Activated B cell treated with CpG ODN at 0.5 μM for 24 hours (primary cell): ENCODE measurements around the gene ZNF521. TPM values are rescaled to one million over a fixed set of nuclear protein-coding genes. Genes with fewer than 3 reads are reported as not detected.

Experiments used
- ATAC-seq: fragments of 200-7000 bp; cut with Tn5 transposase; one replicate; pipeline ENCODE4 v1.10.0; 2021; ENCODE audit warnings: low read depth, mild to moderate bottlenecking, moderate library complexity
- CTCF ChIA-PET: fragments of 350-600 bp; sonication (Branson Sonifier 250); formaldehyde crosslinking; loops from one replicate; lab custom pipeline; 2021; ENCODE audit warnings: antibody characterized with exemption; lab: Charles Lee
- POLR2A ChIA-PET: fragments of 350-600 bp; sonication (Branson Sonifier 250); formaldehyde crosslinking; loops from one replicate; lab custom pipeline; 2021; ENCODE audit warnings: antibody characterized with exemption; lab: Charles Lee
- DNase-seq: peaks from one replicate; pipeline ENCODE4 v3.0.0; 2022
- H3K27ac Mint-ChIP-seq: one replicate; pipeline ENCODE4 v1.8.0; 2020; ENCODE audit warnings: mixed read lengths
- H3K27me3 Mint-ChIP-seq: one replicate; pipeline ENCODE4 v1.8.0; 2021; ENCODE audit warnings: mixed read lengths
- H3K36me3 Mint-ChIP-seq: one replicate; pipeline ENCODE4 v1.8.0; 2021; ENCODE audit warnings: low read depth, mixed read lengths
- H3K4me1 Mint-ChIP-seq: one replicate; pipeline ENCODE4 v1.8.0; 2021; ENCODE audit warnings: mixed read lengths
- H3K4me3 Mint-ChIP-seq: one replicate; pipeline ENCODE4 v1.8.0; 2020; ENCODE audit warnings: mild to moderate bottlenecking, mixed read lengths
- H3K9me3 Mint-ChIP-seq: one replicate; pipeline ENCODE4 v1.8.0; 2020; ENCODE audit warnings: mixed read lengths
- intact Hi-C: fragments of 100-400 bp; cut with micrococcal nuclease; formaldehyde crosslinking; loops from one replicate; pipeline ENCODE4 v1.15.1; 2024
- total RNA-seq: library from RNA; stranded (reverse); gene quantifications from 2 replicates; pipeline ENCODE4 v1.2.3, GENCODE V29; 2022
- TF ChIP-seq, protein P1 (sequence below): fragments of 200-600 bp; IDR thresholded peaks from one replicate; pipeline ENCODE4 v1.8.0; 2022; ENCODE audit warnings: antibody characterized with exemption, mild to moderate bottlenecking

Gene ZNF521
- total RNA-seq, 1 donor from 2014 or later = 0.16 TPM

DNA sequence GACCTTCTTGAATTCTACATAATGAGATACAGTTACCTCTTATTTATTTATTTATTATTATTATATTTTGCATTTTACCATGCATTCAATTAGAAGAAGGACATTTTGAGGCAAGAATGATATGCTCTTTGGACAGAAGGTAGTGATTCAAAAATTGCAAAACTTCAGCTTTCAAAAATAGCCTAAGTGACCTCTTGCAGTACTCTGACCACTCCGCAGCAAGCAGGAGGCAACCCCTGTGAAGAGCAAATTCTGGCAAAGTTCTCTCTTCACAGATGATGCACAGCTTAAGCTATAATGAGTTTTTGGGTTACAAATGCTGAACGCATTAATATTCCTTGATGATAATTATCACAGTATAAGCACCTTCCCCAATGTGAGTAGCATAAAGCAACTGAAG lies 170.0 kb downstream of the ZNF521 start:
- Mint-ChIP-seq H3K27me3 (peaks cover 5% of the 10 kb centered on the region), H3K4me1 (no peaks in the 10 kb centered on the region), H3K4me3 (no peak overlapping the region), H3K36me3 (no peaks in the 10 kb centered on the region), H3K9me3 (no peaks in the 10 kb centered on the region), H3K27ac (no peak overlapping the region)
- DNase-seq (no peak), ATAC-seq (no peak)
- ChIA-PET POLR2A (no interaction called here), CTCF (no interaction called here)
- TF ChIP-seq, protein P1, sequence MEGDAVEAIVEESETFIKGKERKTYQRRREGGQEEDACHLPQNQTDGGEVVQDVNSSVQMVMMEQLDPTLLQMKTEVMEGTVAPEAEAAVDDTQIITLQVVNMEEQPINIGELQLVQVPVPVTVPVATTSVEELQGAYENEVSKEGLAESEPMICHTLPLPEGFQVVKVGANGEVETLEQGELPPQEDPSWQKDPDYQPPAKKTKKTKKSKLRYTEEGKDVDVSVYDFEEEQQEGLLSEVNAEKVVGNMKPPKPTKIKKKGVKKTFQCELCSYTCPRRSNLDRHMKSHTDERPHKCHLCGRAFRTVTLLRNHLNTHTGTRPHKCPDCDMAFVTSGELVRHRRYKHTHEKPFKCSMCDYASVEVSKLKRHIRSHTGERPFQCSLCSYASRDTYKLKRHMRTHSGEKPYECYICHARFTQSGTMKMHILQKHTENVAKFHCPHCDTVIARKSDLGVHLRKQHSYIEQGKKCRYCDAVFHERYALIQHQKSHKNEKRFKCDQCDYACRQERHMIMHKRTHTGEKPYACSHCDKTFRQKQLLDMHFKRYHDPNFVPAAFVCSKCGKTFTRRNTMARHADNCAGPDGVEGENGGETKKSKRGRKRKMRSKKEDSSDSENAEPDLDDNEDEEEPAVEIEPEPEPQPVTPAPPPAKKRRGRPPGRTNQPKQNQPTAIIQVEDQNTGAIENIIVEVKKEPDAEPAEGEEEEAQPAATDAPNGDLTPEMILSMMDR = no peak
- intact Hi-C loops = no loop called here

DNA sequence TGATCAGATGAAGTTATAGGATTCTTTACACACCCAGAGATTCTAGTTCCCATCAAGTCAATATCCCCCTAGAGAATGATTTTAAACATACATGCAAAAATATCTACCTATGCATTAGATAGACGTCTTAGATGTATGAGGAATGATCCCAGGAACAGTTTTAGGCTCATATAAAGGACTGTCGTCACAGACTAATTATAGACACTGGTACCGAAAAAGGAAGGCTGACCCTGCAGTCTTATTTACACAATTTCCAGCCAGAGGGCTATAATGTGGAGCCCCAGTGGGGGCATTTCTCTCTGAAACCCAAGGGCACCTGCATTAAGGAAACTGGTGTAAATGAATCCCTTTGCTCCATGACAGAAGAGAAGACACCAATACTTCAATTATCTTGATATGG lies 170.4 kb downstream of the ZNF521 start:
- H3K9me3 Mint-ChIP-seq = no peaks in the 10 kb centered on the region
- ATAC-seq (no peak), DNase-seq (no peak)
- CTCF ChIA-PET = no interaction called here
- H3K4me3 Mint-ChIP-seq = no peak overlapping the region
- intact Hi-C loops = no loop called here
- no peak overlapping the region for H3K27ac Mint-ChIP-seq
- POLR2A ChIA-PET = no interaction called here
- H3K4me1 Mint-ChIP-seq = no peaks in the 10 kb centered on the region
- TF ChIP-seq, protein P1 = no peak
- peaks cover 5% of the 10 kb centered on the region for H3K27me3 Mint-ChIP-seq
- H3K36me3 Mint-ChIP-seq = no peaks in the 10 kb centered on the region

DNA sequence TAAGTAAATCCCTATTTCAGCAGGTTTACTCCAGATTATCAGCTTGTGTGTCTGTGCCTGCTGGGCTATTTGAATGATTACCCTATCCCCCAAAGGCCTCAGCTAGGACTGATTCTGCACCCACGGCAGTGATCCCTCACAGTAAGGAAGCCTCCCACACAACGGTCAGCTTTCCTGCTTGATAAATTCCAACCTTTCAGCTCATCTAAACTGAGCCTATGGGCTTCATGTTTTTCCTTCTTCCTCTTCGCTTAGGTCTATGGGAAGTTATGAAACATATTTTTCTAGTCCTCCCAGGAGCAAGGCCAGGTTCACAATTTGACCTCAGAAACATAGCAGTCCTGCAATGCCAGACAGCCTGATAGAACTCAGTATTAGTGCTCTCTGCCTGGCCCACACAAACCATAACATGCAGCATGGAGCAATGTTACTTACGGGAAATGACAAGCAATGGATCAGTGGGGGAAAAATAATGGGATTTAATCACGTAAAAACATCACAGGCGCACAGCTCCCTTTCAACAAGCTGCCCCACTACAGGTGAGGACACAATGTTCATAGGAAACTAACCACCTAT lies 170.9 kb downstream of the ZNF521 start:
- CTCF ChIA-PET = no interaction called here
- no peak overlapping the region for H3K4me3 Mint-ChIP-seq
- intact Hi-C loops = no loop called here
- H3K9me3 Mint-ChIP-seq = no peaks in the 10 kb centered on the region
- TF ChIP-seq, protein P1 = no peak
- H3K27me3 Mint-ChIP-seq = peaks cover 5% of the 10 kb centered on the region
- no peak for DNase-seq
- no peak overlapping the region for H3K27ac Mint-ChIP-seq
- no peaks in the 10 kb centered on the region for H3K4me1 Mint-ChIP-seq
- no peaks in the 10 kb centered on the region for H3K36me3 Mint-ChIP-seq
- POLR2A ChIA-PET = no interaction called here
- no peak for ATAC-seq

DNA sequence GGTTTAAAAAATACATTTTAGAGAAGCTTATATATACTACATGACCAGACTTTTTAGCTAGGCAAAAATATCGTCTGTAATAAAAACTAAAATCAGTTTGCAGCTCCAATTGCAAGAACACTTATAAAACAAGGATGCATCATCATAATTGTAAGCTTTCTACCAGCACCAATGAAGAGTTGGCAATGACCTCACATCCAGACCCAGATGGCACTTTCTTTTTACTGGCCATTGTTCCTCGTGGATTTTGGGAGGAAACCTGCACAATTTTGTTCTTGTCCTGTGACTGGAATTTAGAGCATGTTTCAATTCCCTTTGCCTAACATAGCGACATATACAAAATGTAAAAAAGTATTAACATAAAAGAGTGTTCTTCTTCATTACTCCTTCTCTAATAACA lies 174.3 kb downstream of the ZNF521 start:
- POLR2A ChIA-PET = no interaction called here
- no peak for ATAC-seq
- CTCF ChIA-PET = no interaction called here

DNA sequence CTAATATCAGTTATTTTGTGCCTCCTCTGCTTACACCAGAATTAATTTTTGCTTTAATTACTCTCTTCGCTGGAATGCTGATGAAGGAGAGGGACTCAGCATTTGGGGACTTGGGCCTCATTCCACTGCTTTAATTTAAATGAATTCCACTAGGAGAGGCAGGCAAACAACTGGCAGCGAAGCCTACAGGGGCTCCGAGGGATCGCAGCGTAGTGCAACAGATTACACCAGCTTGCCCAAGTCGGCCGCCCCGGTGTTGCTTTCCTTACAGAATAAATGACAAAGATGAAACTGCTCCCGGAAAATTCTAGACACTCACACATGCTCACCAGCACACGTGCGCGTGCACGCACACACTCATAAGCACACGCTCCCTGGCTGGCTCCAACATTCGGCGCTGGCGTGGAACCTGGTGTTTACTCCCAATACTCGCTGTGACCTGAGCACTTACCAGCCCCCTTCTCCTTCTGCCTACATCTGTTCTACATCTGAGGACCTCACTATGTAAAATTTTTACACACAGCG lies 175.4 kb downstream of the ZNF521 start:
- no peak for ATAC-seq
- Mint-ChIP-seq H3K36me3 (no peaks in the 10 kb centered on the region), H3K4me3 (no peak overlapping the region), H3K27me3 (peaks cover 5% of the 10 kb centered on the region), H3K27ac (no peak overlapping the region), H3K9me3 (no peaks in the 10 kb centered on the region), H3K4me1 (no peaks in the 10 kb centered on the region)
- DNase-seq = no peak
- CTCF ChIA-PET = no interaction called here
- POLR2A ChIA-PET = no interaction called here
- intact Hi-C loops = no loop called here
- TF ChIP-seq, protein P1 = no peak

More for the DNA sequence above, 174.3 kb downstream of the ZNF521 start:
- no peaks in the 10 kb centered on the region for H3K9me3 Mint-ChIP-seq
- peaks cover 5% of the 10 kb centered on the region for H3K27me3 Mint-ChIP-seq
- intact Hi-C loops = no loop called here
- H3K27ac Mint-ChIP-seq = no peak overlapping the region
- H3K4me1 Mint-ChIP-seq = no peaks in the 10 kb centered on the region
- H3K36me3 Mint-ChIP-seq = no peaks in the 10 kb centered on the region
- no peak overlapping the region for H3K4me3 Mint-ChIP-seq
- TF ChIP-seq, protein P1 = no peak
- no peak for DNase-seq
